OCI-LY1 (cell line): Measurements from ENCODE around the gene RER1.

Source experiments
- H2AFZ ChIP-seq: fragments of 200-600 bp; sonication (generic), shearing (Covaris generic); 2 replicates; pipeline ENCODE4 v1.6.0; 2014; ENCODE audit warnings: antibody characterized with exemption, mild to moderate bottlenecking, low read length
- H3F3A ChIP-seq: fragments of 200-600 bp; sonication (generic), shearing (Covaris generic); 2 replicates; pipeline ENCODE4 v1.6.0; 2014; ENCODE audit warnings: mild to moderate bottlenecking, antibody characterized with exemption, low read length, moderate library complexity; ENCODE audit not compliant: insufficient read depth
- H3K27ac ChIP-seq: fragments of 200-600 bp; sonication (generic); 2 replicates; pipeline ENCODE4 v1.5.1; 2014; ENCODE audit warnings: low read length, mixed run types, mild to moderate bottlenecking, low read depth; ENCODE audit not compliant: poor library complexity, severe bottlenecking
- H3K27me3 ChIP-seq: fragments of 200-600 bp; sonication (generic); 2 replicates; pipeline ENCODE4 v1.6.0; 2014; ENCODE audit warnings: antibody characterized with exemption, mild to moderate bottlenecking, low read length, moderate library complexity; ENCODE audit not compliant: insufficient read depth
- H3K36me3 ChIP-seq: fragments of 200-600 bp; sonication (generic); 2 replicates; pipeline ENCODE4 v1.6.1; 2014; ENCODE audit warnings: mild to moderate bottlenecking, antibody characterized with exemption, low read length, moderate library complexity, mixed read lengths; ENCODE audit not compliant: insufficient read depth
- H3K4me1 ChIP-seq: fragments of 200-600 bp; sonication (generic); 2 replicates; pipeline ENCODE4 v1.5.1; 2014; ENCODE audit warnings: mild to moderate bottlenecking, low read length, moderate library complexity; ENCODE audit not compliant: insufficient read depth, severe bottlenecking
- H3K4me2 ChIP-seq: fragments of 200-600 bp; sonication (generic), shearing (Covaris generic); 2 replicates; pipeline ENCODE4 v1.6.1; 2014; ENCODE audit warnings: low read length
- H3K4me3 ChIP-seq: fragments of 200-600 bp; sonication (generic); 2 replicates; pipeline ENCODE4 v1.5.1; 2014; ENCODE audit warnings: low read length, low read depth, mild to moderate bottlenecking, mixed read lengths; ENCODE audit not compliant: poor library complexity, severe bottlenecking
- H3K79me2 ChIP-seq: fragments of 200-600 bp; shearing (Covaris generic); 2 replicates; pipeline ENCODE4 v1.6.1; 2016; ENCODE audit warnings: mixed run types, low read length, mixed read lengths; ENCODE audit not compliant: insufficient read depth
- H3K9ac ChIP-seq: fragments of 200-600 bp; sonication (generic), shearing (Covaris generic); 2 replicates; pipeline ENCODE4 v1.6.1; 2014; ENCODE audit warnings: mild to moderate bottlenecking, low read length, mixed read lengths
- H3K9me2 ChIP-seq: fragments of 200-600 bp; sonication (generic), shearing (Covaris generic); 2 replicates; pipeline ENCODE4 v1.6.1; 2014; ENCODE audit warnings: low read depth, mild to moderate bottlenecking, low read length, mixed read lengths
- H3K9me3 ChIP-seq: fragments of 200-600 bp; shearing (Covaris generic); 2 replicates; pipeline ENCODE4 v1.6.1; 2014; ENCODE audit warnings: low read length, mixed read lengths
- H4K20me1 ChIP-seq: fragments of 200-600 bp; sonication (generic), shearing (Covaris generic); 2 replicates; pipeline ENCODE4 v1.6.0; 2016; ENCODE audit warnings: mild to moderate bottlenecking, low read length; ENCODE audit not compliant: insufficient read depth
- EZH2 ChIP-seq: fragments of 200-600 bp; sonication (generic), shearing (Covaris generic); IDR thresholded peaks from 2 replicates; pipeline ENCODE4 v1.8.0; 2017; ENCODE audit warnings: borderline replicate concordance, mixed run types, mild to moderate bottlenecking, antibody characterized with exemption, low read length, moderate library complexity, mixed read lengths
- TF ChIP-seq, protein P1 (sequence below): fragments of 200-600 bp; sonication (generic), shearing (Covaris generic); IDR thresholded peaks from 2 replicates; pipeline ENCODE4 v1.5.1; 2017; ENCODE audit warnings: mild to moderate bottlenecking, antibody characterized with exemption, low read length, moderate library complexity, mixed read lengths

The RER1 gene

DNA sequence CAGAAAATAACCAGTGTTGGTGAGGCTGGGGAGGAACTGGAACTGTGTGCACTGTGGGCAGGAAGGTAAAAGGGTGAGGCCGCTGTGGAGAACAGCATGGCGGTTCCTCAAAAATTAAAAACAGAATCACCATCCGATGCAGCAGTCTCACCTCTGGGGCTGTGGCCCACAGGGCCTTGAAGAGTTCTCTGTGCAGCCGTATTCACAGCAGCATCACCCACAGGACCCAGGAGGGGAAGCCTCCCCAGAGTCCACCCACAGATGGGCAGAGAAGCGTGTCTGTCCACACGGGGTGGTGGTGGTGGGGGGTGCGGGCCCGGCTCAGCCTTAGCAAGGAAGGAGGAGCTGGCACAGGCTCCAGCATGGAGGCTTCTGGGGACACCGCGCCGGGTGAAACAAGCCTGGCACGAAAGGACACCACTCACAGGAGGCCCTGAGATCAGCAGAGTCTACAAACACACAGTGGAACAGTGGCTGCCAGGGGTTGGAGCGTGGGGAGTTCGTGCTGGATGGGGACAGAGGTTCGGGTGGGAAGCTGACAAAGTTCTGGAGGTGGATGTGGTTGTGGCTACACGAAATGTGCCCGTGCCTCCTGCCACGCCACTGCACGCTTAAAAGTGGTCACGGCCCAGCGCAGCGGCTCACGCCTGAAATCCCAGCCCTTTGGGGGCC is 11.8 kb upstream of the RER1 start:
- no peaks in the 10 kb centered on the region for H3K36me3 ChIP-seq
- no peak overlapping the region for H3K9ac ChIP-seq
- no peak overlapping the region for H2AFZ ChIP-seq
- H3K27ac ChIP-seq: no peak overlapping the region
- no peaks in the 10 kb centered on the region for H3K9me2 ChIP-seq
- no peaks in the 10 kb centered on the region for H3K79me2 ChIP-seq
- no peaks in the 10 kb centered on the region for H3K9me3 ChIP-seq
- no peak overlapping the region for H3K4me3 ChIP-seq
- no peaks in the 10 kb centered on the region for H3K4me1 ChIP-seq
- H3K27me3 ChIP-seq: no peaks in the 10 kb centered on the region
- TF ChIP-seq, protein P1, sequence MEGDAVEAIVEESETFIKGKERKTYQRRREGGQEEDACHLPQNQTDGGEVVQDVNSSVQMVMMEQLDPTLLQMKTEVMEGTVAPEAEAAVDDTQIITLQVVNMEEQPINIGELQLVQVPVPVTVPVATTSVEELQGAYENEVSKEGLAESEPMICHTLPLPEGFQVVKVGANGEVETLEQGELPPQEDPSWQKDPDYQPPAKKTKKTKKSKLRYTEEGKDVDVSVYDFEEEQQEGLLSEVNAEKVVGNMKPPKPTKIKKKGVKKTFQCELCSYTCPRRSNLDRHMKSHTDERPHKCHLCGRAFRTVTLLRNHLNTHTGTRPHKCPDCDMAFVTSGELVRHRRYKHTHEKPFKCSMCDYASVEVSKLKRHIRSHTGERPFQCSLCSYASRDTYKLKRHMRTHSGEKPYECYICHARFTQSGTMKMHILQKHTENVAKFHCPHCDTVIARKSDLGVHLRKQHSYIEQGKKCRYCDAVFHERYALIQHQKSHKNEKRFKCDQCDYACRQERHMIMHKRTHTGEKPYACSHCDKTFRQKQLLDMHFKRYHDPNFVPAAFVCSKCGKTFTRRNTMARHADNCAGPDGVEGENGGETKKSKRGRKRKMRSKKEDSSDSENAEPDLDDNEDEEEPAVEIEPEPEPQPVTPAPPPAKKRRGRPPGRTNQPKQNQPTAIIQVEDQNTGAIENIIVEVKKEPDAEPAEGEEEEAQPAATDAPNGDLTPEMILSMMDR: no peak
- TF ChIP-seq EZH2: no peak
- H3F3A ChIP-seq: no peaks in the 10 kb centered on the region
- H4K20me1 ChIP-seq: no peaks in the 10 kb centered on the region
- no peak overlapping the region for H3K4me2 ChIP-seq

DNA sequence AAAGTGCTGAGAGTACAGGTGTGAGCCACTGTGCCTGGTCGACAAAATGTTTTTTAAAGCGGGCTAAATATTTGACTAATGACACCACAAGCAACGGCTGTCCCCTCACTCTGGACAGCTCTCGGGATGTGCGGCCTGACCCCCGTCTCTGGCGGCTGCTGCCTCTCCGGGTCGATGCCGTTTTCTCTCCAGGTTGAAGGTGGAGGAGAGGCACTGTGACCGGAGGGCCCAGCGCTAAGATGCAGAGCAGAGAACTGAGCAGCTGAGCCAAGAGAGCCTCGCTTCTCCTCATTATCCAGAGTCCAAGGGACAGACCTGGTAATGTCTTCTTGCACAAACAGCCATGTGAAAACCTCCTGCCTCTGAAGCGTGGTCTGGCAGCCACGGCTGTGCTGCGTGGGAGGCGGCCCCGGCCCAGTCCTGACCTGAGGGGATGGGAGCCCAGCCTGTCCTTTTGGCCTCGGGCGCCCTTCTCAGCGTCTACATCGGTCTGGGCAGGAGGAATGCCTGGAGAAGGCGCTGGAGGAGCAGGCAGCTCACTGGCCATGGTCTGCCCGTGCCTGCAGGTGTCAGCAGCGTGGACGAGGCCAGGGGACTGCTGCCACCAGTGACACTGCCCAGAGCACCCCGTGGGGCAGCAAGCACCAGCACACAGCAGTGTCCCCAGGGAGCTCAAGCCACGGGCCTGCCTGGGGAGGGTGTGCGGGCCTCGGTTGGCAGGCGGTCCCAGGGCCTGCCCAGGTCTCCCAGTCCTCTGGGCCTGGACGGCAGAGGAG is 10.6 kb upstream of the RER1 start:
- Histone ChIP-seq H3K27me3 (no peaks in the 10 kb centered on the region), H3K4me1 (no peaks in the 10 kb centered on the region), H3K9me2 (no peaks in the 10 kb centered on the region), H3F3A (no peaks in the 10 kb centered on the region), H3K36me3 (no peaks in the 10 kb centered on the region), H2AFZ (no peak overlapping the region), H3K4me2 (no peak overlapping the region), H3K9ac (no peak overlapping the region), H3K79me2 (no peaks in the 10 kb centered on the region), H3K4me3 (no peak overlapping the region), H3K27ac (no peak overlapping the region), H4K20me1 (no peaks in the 10 kb centered on the region), H3K9me3 (no peaks in the 10 kb centered on the region)
- TF ChIP-seq, protein P1: no peak
- TF ChIP-seq EZH2: no peak

DNA sequence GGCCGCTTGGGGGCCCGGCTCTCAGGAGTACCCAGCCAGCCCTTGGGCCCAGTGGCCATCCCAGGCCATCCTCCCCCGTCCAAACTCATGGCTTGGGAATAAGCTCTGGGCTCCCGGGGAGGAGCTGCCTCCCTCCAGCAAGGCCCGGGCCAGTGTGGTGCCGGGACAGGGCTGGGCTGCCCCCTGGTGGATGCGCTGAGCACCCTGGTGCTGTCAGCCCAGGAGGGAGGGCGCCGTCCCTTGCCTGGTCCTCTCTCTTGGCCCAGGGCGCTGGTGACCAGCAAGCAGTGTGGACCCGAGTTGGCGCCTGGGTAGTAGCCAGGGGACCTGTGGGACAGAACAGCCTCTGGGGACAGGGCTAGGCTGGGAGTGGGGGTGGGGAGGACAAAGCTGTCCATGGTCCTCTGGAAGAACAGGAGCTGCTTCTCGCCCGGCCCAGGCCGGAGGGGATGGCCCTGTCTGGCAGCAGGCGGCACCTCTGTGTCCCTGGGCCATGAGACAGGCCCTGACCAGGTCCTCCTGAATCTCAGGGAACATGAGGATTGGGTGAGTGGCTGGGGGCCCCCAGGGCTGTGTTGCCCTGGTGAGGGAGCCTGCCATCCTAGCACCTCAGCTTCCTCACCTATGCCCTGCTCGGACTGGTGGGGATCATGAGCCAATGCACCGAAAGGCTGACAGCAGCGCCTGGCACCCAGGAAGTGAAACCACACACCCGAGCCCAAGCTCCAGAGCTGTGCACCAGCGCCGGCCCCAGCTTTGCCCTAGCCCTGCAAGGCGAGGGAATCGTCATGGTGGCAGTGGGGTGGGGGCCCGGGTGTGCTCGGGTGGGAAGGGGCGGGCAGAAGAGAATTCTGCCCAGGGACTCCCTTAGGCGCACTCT is 9.7 kb upstream of the RER1 start:
- Histone ChIP-seq H3K27me3 (no peaks in the 10 kb centered on the region), H3K79me2 (no peaks in the 10 kb centered on the region), H3K4me2 (no peak overlapping the region), H3K4me1 (no peaks in the 10 kb centered on the region), H3K4me3 (no peak overlapping the region), H3K9me2 (no peaks in the 10 kb centered on the region), H3K27ac (no peak overlapping the region), H3K9me3 (no peaks in the 10 kb centered on the region), H4K20me1 (no peaks in the 10 kb centered on the region), H2AFZ (no peak overlapping the region), H3F3A (no peaks in the 10 kb centered on the region), H3K9ac (no peak overlapping the region), H3K36me3 (no peaks in the 10 kb centered on the region)
- TF ChIP-seq EZH2: no peak
- TF ChIP-seq, protein P1: peak; percentile 83
